ENCODE results near the gene PTPRH. TPM values are rescaled to one million over a fixed set of nuclear protein-coding genes. Genes with fewer than 3 reads are reported as not detected.

Gene PTPRH
- total RNA-seq, 1 donor from 2014 or later, result not detected

GRCh38 chr19:55247621-55248099 lies 38.4 kb upstream of the PTPRH start:
- intact Hi-C loops (cut with micrococcal nuclease), result no loop called here

GRCh38 chr19:55246462-55247451 lies 37.5 kb upstream of the PTPRH start:
- intact Hi-C loops (cut with micrococcal nuclease), result no loop called here

GRCh38 chr19:55245236-55245904 lies 36.1 kb upstream of the PTPRH start:
- intact Hi-C loops (cut with micrococcal nuclease), result no loop called here

- intact Hi-C loops (cut with micrococcal nuclease), result no loop called here
Measured at GRCh38 chr19:55244004-55244680, 34.8 kb upstream of the PTPRH start.

- intact Hi-C loops (cut with micrococcal nuclease), result no loop called here
Measured at GRCh38 chr19:55242517-55242916, 33.2 kb upstream of the PTPRH start.

- intact Hi-C loops (cut with micrococcal nuclease), result no loop called here
Measured at GRCh38 chr19:55241935-55242464, 32.7 kb upstream of the PTPRH start.

- intact Hi-C loops (cut with micrococcal nuclease), result no loop called here
Measured at GRCh38 chr19:55241143-55241934, 32.0 kb upstream of the PTPRH start.

GRCh38 chr19:55240713-55241020 lies 31.4 kb upstream of the PTPRH start:
- intact Hi-C loops (cut with micrococcal nuclease), result no loop called here

- intact Hi-C loops (cut with micrococcal nuclease), result no loop called here
Measured at GRCh38 chr19:55239004-55239403, 29.7 kb upstream of the PTPRH start.

- intact Hi-C loops (cut with micrococcal nuclease), result no loop called here
Measured at GRCh38 chr19:55238030-55238429, 28.7 kb upstream of the PTPRH start.

GRCh38 chr19:55232986-55233385 lies 23.7 kb upstream of the PTPRH start:
- intact Hi-C loops (cut with micrococcal nuclease), result no loop called here

GRCh38 chr19:55232286-55232602 lies 22.9 kb upstream of the PTPRH start:
- intact Hi-C loops (cut with micrococcal nuclease), result no loop called here

- intact Hi-C loops (cut with micrococcal nuclease), result no loop called here
Measured at GRCh38 chr19:55231391-55232285, 22.3 kb upstream of the PTPRH start.

GRCh38 chr19:55230780-55231179 lies 21.5 kb upstream of the PTPRH start:
- intact Hi-C loops (cut with micrococcal nuclease), result no loop called here

- intact Hi-C loops (cut with micrococcal nuclease), result no loop called here
Measured at GRCh38 chr19:55230329-55230728, 21.0 kb upstream of the PTPRH start.

- intact Hi-C loops (cut with micrococcal nuclease), result no loop called here
Measured at GRCh38 chr19:55229789-55230182, 20.5 kb upstream of the PTPRH start.

GRCh38 chr19:55229145-55229788 lies 20.0 kb upstream of the PTPRH start:
- intact Hi-C loops (cut with micrococcal nuclease), result no loop called here

- intact Hi-C loops (cut with micrococcal nuclease), result no loop called here
Measured at GRCh38 chr19:55228403-55229031, 19.2 kb upstream of the PTPRH start, which contains the start of gene TMEM86B. TSS of gene TMEM86B (minus strand) at chr19:55228763. CDS start at chr19:55228741, 22 bp downstream.

GRCh38 chr19:55228015-55228391 lies 18.7 kb upstream of the PTPRH start:
- intact Hi-C loops (cut with micrococcal nuclease), result no loop called here
